TTC549 (cell line): ENCODE results near the gene CNTRL.

Experiments
- FAIRE-seq: peaks from 2 replicates; lab custom pipeline; 2012; peaks lifted over from hg19 to GRCh38; lab: Jason Lieb, UNC

The CNTRL gene

DNA sequence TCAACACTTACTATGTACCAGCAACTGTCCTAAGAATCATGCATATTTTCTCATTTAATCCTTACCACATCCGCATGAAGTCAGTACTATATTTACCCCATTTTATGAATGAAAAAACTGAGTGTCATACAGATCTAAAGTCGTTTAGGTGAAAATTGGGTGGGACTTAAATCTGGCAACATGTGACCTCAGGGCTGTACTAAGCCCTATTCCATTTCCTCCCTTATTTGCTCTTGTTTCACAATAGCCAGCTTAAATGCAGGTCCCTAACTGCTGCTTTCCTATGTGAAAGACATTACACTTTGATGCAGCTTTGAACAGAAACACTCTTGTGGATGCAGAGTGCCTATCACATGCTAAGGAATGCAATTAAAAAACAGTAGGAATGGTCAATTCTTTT, 129.4 kb downstream of the CNTRL start:
- no peak for FAIRE-seq

- no peak for FAIRE-seq
These were observed 129.9 kb downstream of the CNTRL start for GRCh38 chr9:121204611-121205010.

DNA sequence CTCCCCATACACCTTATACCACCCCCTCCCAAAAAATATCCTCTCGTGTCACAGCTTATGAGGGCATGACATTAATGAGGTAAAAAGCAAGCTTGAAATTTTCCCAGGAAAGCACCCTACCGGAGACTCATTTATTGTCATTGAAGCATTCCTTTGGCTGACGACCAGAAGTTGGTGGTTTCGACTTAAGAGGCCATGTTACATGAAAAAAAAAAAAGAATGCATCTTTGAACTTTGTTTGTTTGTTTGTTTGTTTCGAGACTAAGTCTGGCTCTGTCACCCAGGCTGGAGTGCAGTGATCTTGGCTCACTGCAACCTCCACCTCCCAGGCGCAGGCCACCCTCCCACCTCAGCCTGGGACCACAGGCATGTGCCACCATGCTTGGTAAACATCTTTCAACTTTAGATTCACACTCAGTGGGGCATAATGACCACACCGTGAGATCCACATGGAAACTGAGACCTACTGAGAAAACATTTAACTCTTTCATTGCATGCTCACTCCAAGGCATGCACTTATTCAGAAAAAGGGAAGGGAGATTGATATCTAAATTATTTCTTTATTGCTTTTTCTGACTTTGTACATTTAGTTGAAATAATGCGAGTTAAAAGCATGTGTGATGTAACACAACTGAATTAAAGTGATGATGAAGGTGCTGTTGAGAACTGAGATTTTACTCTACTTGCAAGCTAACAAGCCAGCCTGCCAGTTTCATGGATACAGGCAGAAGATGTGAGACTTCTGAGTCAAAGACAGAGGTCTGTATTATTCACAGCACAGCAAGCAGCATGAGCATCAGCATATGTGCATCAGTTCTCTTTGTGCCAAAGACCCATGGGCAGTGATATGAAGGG, 132.0 kb downstream of the CNTRL start:
- FAIRE-seq = no peak

- no peak for FAIRE-seq
These were observed 132.7 kb downstream of the CNTRL start for GRCh38 chr9:121207371-121207940.

DNA sequence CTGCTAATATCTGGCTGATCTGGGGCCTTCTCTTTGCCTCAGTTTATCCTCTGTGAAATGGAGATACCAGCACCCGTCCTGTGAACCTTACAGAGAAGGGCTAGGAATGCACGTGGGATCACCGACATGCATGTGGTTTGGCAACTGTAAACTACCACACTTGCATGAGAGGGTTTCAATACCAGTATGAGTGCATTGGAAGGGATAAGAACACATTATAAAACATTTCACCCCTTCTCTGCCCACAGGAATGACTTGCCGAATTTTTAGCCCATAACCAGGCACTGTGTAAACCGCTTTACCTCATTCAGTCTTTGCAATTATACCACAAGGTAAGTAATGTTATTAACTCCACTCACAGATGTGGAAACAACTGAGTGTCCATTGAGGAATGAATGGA, 135.8 kb downstream of the CNTRL start:
- no peak for FAIRE-seq

GRCh38 chr9:121213136-121213806, 138.5 kb downstream of the CNTRL start:
- FAIRE-seq = peak; percentile 46

DNA sequence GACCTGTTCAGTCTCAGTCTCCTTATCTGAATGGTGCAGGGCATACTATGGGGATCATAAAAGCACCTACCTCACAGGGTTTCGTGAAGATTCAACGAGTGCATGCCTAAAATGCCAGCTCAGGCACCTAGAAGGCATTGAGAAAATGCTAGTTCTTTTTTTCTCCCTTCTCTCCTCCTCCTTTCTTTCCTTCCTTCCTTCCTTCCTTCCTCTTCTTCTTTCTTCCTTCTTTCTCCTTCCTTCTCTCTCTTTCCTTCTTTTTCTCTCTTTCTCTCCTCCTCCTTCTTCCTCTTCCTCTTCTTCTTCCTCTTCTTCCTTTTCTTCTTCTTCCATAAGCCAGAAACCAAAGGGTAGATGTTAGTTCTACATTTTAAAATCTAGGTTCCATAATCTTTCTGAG, 139.2 kb downstream of the CNTRL start:
- no peak for FAIRE-seq

GRCh38 chr9:121216271-121216805, 141.6 kb downstream of the CNTRL start:
- FAIRE-seq = no peak

DNA sequence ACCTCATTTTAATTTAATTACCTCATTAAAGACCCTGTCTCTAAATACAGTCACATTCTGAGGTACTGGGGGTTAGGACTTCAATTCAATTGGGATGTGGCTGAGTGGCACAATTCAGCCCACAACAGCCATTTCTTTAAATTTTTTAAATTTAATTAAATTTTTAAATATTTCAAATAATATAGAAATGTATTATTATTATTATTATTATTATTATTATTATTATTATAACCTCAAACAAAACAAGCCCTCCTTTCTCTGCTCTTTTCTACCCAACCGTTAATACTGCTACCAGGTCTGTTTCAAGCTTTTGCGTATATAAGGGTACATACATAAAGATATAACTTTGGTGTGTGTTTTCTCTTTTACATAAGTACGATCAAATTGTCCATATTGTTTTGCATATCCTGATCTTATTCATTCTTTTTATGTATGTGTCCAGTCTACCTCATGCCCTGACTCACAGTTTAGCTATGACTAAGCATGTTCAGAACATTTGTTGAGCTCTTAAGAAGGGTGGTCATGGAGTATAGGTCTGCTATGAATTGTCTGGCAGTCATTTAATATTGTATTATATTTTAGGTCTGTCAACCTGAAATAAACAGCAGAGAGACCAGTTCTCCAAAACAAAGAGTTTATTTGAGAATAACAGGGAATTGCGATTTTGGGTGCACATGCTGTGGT, 143.0 kb downstream of the CNTRL start:
- FAIRE-seq = no peak

DNA sequence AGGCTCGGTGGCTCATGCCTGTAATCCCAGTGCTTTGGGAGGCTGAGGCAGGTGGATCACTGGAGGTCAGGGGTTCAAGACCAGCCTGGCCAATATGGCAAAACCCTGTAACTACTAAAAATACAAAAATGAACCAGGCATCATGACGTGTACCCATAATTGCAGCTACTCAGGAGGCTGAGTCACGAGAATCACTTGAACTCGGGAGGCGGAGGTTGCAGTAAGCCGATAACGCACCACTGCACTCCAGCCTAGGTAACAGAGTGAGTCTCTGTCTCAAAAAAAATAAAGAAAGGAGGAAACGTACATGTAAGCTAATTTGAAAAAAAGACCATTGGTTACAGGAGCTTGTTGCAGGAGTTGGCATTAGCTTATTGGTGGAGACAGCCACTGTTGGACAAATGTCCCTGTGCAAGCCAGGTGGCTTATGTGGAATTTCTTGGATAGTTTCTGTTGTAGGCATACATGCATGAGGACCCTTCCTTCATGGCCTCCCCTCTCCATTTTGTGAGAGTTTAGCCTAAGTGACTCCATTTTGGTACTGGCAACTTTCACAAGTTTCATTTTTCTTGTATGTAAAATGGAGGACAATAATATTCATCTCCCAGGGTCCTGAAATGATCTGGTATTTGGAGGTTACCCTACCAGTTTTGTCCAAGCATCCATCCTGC, 143.7 kb downstream of the CNTRL start:
- no peak for FAIRE-seq

DNA sequence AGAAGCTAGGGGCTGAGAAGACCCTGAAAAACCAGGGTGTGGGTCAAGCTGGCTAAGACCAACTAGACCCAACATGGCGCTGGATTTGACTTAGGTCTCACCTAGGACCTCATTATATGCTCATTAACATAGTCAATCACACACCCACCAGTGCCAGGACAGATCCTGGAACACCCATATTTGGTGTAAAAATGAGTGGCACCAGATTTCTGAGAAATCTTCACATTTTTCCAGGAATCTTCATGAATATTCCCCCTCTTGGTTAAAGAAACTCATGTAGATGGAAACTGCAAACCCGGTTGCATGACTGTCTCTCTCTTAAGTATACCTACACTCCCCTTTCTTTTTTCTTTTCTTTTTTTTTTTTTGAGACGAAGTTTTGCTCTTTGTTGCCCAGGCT, 144.8 kb downstream of the CNTRL start:
- FAIRE-seq = no peak

GRCh38 chr9:121220996-121221663, 146.4 kb downstream of the CNTRL start:
- FAIRE-seq = no peak

DNA sequence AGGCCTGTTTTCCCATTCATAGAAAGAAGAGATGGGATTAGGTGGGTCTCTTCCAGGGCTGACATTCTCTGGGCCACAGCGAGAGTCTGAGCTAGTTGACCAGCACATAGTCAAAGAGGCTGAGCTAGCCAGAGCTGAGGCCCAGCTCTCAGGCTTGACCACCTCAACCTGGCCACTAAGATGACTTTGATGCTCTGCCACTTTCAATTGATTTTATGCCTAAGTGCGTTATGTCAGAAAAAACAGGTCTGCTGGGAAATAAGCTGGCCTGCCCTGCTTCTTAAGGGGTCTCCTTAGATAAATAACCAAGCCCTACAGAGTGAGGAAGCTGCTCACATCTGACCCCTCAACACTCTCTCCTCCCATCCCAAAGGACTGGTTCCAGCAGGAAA, 146.9 kb downstream of the CNTRL start:
- FAIRE-seq = no peak

- FAIRE-seq = peak; percentile 58
These were observed 147.9 kb downstream of the CNTRL start for GRCh38 chr9:121222524-121223171.

- FAIRE-seq = no peak
These were observed 150.5 kb downstream of the CNTRL start for GRCh38 chr9:121225240-121225639.

- no peak for FAIRE-seq
These were observed 151.4 kb downstream of the CNTRL start for GRCh38 chr9:121226175-121226574.
